GM19193 (cell line): Measurements from ENCODE around the gene C1QTNF1.

Source experiments
- POLR2A ChIP-seq: IDR thresholded peaks from 4 replicates; pipeline ENCODE4 v1.6.1; 2011; ENCODE audit not compliant: insufficient read depth, insufficient read length; ENCODE audit errors: extremely low read depth

Gene C1QTNF1

DNA sequence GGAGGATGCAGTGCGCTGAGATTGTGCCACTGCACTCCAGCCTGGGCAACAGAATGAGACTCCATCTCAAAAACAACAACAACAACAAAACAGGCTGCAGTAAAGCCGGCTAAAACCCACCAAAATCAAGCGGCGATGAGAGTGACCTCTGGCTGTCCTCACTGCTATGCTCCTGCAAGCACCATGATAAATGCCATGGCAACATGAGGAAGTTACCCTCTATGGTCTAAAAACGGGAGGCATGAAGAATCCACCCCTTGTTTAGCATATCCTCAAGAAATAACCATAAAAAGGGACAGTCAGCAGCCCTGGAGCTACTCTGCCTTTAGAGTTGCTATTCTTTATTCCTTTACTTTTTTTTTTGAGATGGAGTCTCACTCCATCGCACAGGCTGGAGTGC lies 35.8 kb upstream of the C1QTNF1 start:
- no peak for TF ChIP-seq POLR2A

DNA sequence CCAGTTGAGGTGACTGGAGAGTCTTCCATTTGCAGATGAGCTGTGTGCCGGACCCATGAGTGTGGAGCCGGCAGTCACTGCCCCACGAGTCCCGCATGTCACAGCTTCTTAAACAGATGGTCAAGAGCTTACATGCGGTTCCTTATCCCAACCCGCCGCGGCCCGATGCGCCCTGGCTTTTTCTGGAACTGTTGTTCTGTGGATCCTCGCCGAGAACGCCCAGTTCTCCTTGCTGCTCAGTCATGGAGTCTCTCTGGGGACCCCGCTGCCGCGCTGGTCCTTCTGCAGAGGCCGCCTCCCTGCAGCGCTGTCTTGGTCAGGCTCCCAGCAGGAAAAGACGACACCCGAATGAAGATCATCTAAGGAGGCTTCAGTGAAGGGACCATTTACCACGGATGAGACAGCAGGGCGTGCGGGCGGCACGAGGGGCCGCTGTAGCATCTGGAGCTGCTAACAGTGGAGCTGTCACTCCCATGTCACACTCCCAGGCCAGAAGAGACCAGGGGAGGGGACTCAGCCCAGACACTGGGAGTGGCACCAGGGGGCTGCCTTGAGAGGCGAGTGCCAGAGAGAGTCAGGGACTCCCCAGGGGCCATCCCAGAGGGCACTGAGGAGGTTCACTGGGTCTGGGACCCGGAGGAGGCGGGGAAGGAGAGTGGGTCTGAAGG lies 33.5 kb upstream of the C1QTNF1 start:
- TF ChIP-seq POLR2A: no peak

DNA sequence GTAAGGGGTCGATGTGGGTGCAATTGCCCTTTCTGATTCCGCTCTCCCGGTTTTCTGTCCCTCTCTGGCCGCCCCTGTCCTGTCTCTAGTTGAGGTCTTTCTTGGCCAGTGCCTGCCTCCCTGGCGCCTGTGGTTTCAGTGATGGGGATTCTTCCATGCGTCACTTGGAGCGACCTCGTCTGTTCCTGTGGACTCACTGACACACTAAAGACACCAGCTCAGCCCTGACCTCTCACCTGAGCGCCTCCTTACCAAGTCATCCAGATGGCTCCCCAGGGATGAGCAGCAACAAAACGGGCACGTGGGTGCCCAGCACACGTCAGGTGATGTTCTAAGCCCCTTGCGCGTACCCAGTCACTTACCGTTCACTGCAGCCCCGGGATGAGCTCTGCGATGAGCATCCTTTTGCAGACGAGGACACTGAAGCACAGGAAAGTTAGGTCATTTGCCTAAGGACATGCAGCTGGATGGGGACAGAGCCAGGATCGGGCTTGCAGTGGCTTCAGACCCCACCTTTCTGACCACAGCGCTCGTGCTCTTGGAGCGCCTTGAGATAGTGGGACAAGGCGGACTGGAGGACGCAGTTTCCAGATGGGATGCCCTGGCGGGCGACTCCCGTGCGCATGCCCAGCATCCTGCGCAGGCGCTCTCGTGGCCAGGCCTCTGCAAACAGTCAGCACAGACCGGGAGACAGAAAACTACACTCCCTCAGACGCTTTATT lies 32.8 kb upstream of the C1QTNF1 start:
- no peak for TF ChIP-seq POLR2A

DNA sequence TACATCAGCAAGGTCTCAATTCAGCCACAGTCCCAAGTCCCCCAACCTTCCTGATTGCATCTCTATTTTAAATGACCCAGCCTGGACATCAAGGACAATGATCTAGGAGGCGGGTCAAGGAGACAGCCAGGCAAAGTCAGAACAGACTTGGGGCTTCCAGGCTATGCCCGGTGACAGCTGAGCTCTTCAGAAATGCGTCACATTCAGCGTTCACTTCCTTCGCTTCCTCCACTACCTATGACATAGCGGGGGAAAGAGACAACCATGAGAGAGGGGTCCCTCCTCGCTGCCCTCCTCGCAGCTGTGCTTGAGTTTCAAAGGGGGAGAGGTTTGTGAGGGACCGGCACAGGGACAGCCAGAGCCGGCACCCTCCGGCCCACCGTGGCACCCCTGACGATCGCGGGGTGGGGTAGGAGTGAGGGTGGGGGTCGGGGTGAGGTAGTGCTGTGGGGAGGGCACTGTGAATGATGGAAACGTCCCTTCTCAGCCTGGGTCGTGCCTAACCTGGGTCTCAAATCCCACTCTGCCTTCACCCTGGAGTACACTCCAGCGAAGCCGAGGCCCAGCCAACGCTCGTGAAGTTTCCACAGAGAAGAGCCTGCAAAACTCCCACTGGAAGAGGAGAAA lies 31.9 kb upstream of the C1QTNF1 start:
- TF ChIP-seq POLR2A: no peak

DNA sequence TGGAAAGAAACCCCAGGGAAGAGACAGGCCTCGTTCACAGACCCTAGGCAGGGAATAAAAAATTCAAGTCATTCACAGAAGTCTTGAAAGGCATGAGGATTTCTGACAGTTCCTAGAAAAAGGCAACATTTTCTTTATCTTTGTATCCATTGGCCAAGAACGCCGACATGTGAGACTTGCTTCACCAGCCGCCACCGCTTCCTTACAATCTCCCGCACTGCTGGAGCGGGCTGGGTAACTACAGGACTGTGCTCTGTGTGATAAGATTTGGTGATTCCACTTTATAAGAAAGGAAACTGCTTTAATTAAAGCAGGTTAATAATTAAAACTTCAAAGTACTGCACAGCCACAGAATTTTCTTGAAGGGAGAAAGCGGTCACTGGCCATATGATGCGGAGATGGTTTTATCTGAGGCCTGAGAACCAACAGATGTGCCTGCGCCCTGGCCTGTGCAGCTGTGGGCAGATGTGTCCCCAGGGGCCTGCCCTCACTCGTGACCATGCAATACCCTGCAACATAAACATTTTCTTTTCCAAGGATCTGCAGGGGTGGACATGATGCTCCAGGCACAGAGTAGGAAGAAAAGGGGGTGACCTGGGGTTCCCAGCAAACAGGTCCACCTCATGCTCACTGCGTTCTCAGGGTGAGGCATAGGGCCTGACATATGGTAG lies 31.3 kb upstream of the C1QTNF1 start:
- TF ChIP-seq POLR2A: no peak

DNA sequence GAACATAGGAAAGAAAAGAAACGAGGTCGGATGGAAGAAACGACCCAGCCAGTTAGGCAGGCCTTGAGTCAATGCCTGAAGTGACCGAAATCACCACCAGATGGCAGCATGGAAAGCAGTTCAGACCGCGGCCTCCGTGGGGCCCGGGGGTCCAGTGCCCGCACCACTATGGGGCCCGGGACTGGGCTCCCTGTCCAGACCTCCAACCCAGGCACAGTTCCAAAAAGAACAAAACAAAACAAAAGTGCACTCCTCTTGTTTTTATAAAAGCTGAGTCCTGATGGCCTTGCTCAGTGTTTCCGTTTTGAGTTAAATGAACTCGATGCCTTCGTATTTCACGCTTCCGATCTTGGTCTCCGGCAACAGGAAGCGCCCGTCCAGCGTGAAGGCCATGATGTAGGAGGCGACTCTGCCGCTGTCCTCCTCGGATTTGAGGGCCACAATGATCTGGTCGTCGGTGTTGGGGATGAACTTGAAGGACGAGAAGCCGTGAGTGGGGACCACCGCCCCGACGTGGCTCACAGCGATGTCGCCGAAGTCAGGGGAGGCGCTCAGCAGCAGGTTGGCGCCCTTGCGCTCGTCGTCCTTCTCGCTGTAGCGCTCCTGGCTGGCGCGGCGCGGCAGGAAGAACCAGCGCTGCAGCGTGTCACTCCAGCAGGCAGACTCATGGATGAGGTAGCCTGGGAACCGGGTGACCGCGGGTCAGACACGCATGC lies 30.6 kb upstream of the C1QTNF1 start:
- TF ChIP-seq POLR2A: no peak

DNA sequence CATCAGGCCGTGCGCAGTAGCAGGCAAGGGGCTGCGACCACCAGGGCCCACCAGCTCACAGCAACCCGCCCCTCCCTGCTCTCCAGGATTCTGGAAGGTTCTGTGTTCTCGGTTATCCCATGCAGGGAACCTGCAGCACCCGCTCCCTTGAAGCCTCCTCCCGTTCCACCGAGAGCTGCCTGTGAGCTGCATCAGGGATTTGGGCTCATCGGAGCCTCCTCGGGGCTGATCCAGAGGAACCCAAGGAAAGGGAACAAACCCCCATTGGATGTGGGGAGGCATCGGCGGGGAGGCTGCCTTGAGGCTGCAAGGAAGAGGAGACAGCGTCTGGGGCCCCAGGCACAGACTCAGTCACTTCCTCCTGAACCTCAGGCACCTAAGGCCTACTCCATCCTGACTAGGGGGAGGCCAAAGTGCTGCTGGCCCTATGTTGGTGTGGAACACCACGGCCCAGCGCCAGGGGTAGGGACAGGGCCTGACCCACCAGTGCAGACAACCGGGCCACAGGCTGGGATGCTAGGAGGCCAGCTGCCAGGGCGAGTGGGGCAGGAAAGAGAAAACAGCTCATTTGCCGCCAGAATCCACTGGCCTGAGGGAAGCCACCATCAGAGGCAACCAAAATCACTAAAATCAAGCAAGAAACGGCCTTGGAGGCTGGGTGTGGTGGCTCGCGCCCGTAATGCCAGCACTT lies 29.8 kb upstream of the C1QTNF1 start:
- no peak for TF ChIP-seq POLR2A

DNA sequence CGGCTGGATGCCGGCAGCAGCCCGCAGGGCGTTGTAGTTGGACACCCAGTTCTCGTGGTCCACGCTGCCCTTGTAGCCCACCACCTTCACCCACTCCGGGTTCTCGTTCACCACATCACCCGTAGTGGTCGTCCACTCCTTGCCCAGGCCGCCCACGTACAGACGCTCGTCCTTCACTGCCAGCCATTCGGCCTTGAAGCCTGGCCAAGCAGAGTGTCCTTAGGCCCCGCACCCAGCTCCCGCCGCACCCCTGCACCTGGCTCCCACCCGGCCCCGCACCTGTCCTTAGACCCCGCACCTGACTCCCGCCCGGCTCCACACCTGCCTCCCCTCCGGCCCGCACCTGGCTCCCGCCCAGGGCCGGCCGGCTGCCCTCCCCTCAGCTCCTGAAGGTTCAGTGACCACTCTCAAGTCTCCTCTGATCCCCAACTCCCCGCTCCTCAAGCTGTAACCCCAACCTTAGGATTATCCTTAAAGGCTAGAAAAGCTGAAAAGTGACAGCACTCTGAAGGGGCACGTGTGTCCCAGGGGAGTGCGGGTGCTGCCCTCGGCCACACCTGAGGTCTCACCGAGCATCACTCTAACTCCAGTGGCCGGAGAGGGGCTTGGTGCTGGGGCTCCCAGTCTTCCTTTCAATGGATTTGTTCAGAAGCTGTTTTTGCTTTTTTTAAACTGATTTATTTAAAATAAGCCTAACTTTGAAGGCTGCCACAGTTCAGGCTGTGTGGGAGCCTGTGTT lies 28.8 kb upstream of the C1QTNF1 start:
- TF ChIP-seq POLR2A: no peak

DNA sequence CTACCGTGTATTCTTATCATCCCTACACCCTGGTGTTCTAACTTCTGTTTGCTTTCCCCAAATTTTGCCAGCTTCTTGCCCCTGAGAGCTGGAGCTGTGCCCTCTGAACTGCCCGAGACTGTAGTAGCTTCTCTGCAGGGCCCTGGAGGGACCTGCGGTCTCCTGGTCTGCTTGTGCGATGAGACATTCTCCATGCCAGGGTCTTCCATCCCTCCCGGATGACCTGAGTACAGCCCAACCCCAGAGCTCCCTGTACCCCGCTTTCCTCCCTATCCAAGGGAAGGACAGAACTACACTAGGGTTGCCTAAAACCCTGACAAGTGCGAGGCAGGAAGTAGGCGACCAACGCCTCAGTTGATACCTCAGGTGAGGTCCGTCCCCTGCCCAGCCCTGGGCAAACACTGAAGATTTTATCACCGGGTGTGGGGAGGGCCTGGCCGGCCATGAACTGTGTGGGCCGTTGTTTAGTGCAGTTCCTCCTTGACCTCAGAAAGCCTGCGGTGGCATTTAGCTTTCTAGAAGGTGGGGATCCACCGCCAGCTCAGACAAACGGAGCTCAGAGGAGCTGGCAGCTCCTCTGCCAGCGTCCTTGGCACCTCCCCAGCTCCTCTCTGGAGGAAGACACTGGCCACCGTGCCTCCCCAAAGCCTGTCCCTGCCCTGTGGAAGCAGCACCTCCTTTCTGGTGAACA lies 28.1 kb upstream of the C1QTNF1 start:
- TF ChIP-seq POLR2A: no peak

DNA sequence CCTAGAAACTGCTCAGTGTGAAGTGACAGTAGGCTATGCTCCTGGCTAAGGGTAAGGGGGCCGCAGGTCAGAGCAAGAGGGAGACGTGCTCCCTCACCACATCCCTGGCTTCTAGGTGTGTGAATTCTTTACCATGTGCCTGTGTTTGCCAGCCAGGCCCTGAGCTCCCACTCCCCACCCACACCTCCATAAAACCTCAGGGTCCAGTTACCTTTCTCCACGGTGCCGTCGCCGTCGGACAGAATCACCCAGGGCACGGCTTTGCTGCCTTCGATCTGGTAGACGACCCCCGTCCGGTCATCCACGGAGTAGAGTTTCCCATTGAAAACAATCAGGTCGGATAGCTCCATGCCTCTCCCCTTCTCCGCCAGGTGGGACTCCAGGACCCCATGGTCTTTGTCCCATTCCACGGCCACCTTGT lies 27.2 kb upstream of the C1QTNF1 start:
- no peak for TF ChIP-seq POLR2A

DNA sequence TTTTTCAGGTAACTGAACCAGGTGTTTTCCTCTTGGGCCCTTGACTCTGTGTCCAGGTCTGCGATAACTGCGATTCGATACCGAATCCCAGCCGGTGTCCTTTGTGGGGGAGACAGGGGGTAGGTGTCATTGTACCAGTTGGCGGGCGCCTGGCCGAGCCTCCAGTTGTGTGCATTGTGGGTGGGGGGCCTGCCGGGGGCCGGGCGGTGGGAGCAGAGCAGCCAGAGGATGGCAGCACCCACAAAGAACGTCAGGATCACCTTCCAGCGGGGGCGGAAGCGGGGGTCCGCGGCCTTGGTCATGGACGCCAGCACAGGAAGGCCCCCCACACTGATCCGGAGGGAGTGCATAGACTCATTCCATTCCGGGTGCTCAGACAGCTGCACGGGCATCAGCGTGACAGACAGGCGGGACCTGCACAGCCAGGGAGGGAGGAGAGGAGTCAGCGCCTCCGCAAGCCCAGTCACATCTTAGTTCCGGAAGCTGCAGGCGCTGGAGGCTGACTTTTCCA lies 26.7 kb upstream of the C1QTNF1 start:
- TF ChIP-seq POLR2A: no peak

DNA sequence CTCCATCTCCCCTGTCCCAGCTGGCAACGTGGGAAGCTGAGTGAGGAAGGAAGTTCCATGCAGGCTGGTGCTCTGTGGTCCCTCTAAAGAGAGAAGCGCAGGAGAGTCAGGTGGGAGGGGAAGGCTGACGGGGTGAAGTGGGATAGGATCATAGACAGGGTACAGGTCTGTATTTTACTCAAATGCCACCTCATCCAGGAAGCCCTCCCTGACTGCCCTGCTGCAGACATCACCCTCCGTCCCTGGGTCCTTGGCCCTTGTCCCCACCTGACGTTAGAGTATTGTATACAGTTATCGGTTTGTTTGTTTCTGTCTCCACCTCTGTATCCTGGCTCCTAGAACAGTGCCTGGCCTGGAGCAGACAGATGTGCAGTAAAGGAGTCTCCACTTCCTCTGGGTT lies 26.1 kb upstream of the C1QTNF1 start:
- TF ChIP-seq POLR2A: no peak
